GM12878 (cell line): ENCODE results near the gene CCDC88C. TPM values are rescaled to one million over a fixed set of nuclear protein-coding genes. Genes with fewer than 3 reads are reported as not detected.
A peak's percentile ranks its signal among the peaks of the same experiment; 100 is the strongest.

ENCODE experiments used
- ATAC-seq: fragments of 200-7000 bp; cut with Tn5 transposase; 3 replicates; pipeline ENCODE4 v1.9.1; 2020; ENCODE audit warnings: mild to moderate bottlenecking, moderate library complexity
- BruUV-seq: library from RNA; stranded (reverse); fragments of 400-500 nt; replicated peaks from 2 replicates; lab custom pipeline; 2021; lab: Mats Ljungman, UMichigan
- CTCF ChIA-PET: fragments of 300-600 bp; sonication (Branson Sonifier 250); formaldehyde crosslinking; extraction: SDS; loops from one replicate; lab custom pipeline; 2021; ENCODE audit warnings: inconsistent platforms; lab: Yijun Ruan, JAX
- POLR2A ChIA-PET: fragments of 350-600 bp; formaldehyde crosslinking; extraction: SDS; loops from one replicate; lab custom pipeline; 2021; ENCODE audit warnings: inconsistent platforms; lab: Charles Lee
- RAD21 ChIA-PET: fragments of 300-600 bp; sonication (Branson Sonifier 250); formaldehyde crosslinking; loops from one replicate; lab custom pipeline; 2023; ENCODE audit warnings: antibody characterized with exemption; ENCODE audit not compliant: unreplicated experiment; lab: Charles Lee
- SMC1A ChIA-PET: fragments of 300-600 bp; sonication (Branson Sonifier 250); formaldehyde crosslinking; loops from one replicate; lab custom pipeline; 2023; ENCODE audit not compliant: unreplicated experiment, uncharacterized antibody; lab: Charles Lee
- DNase-seq: peaks from one replicate; pipeline ENCODE4 v3.0.0-alpha.2; 2011; ENCODE audit warnings: low read depth, low spot score
- FAIRE-seq: peaks from 3 replicates; lab custom pipeline; 2011; peaks lifted over from hg19 to GRCh38; lab: Jason Lieb, UNC
- H2AFZ ChIP-seq: 2 replicates; pipeline ENCODE4 v1.6.0; 2011; ENCODE audit warnings: low read depth, low read length, control low read depth; ENCODE audit not compliant: control insufficient read depth
- H3K27ac ChIP-seq: 2 replicates; pipeline ENCODE4 v1.5.1; 2011; ENCODE audit warnings: control low read depth; ENCODE audit not compliant: control insufficient read depth, insufficient read depth
- H3K27me3 ChIP-seq, 2 experiments: replicated peaks in 1 of 2; 2 replicates each; pipeline versions ENCODE4 v1.6.0 to v1.6.1; 2011; ENCODE audit warnings: low read length in 1 of 2; ENCODE audit not compliant: control insufficient read depth in 2 of 2, insufficient read depth in 2 of 2
- H3K36me3 ChIP-seq, 2 experiments: 2 replicates each; pipeline ENCODE4 v1.5.1; 2011; ENCODE audit warnings: low read length in 1 of 2; ENCODE audit not compliant: control insufficient read depth in 2 of 2, insufficient read depth in 2 of 2
- H3K4me1 ChIP-seq: 2 replicates; pipeline ENCODE4 v1.6.1; 2011; ENCODE audit warnings: mild to moderate bottlenecking, low read length, moderate library complexity, mixed read lengths; ENCODE audit not compliant: control insufficient read depth, insufficient read depth
- H3K4me2 ChIP-seq: 2 replicates; pipeline ENCODE4 v1.6.0; 2011; ENCODE audit warnings: control low read depth; ENCODE audit not compliant: control insufficient read depth, insufficient read depth
- H3K4me3 ChIP-seq: fragments of 200-600 bp; sonication (generic); 2 replicates; pipeline ENCODE4 v1.5.1; 2016
- H3K79me2 ChIP-seq: 2 replicates; pipeline ENCODE4 v1.6.0; 2011; ENCODE audit warnings: low read length; ENCODE audit not compliant: control insufficient read depth, insufficient read depth
- H3K9ac ChIP-seq: 2 replicates; pipeline ENCODE4 v1.8.0; 2011; ENCODE audit warnings: low read length, control low read depth, mixed read lengths; ENCODE audit not compliant: control insufficient read depth, insufficient read depth
- H3K9me3 ChIP-seq: replicated peaks from 3 replicates; pipeline ENCODE4 v1.5.1; 2011; ENCODE audit warnings: mild to moderate bottlenecking, low read length; ENCODE audit not compliant: control insufficient read depth, insufficient read depth
- H4K20me1 ChIP-seq: 2 replicates; pipeline ENCODE4 v1.6.0; 2011; ENCODE audit not compliant: control insufficient read depth, insufficient read depth
- E2F8 ChIP-seq: fragments of 450-650 bp; IDR thresholded peaks from 2 replicates; pipeline ENCODE4 v1.6.1; 2018; ENCODE audit warnings: mild to moderate bottlenecking, low read depth, moderate library complexity; ENCODE audit not compliant: partially characterized antibody
- GABPA ChIP-seq: IDR thresholded peaks from 2 replicates; pipeline ENCODE4 v1.6.1; 2014; ENCODE audit warnings: antibody characterized with exemption, low read depth, mild to moderate bottlenecking, inconsistent platforms
- MEF2B ChIP-seq: fragments of 450-650 bp; IDR thresholded peaks from 2 replicates; pipeline ENCODE4 v1.6.1; 2018; ENCODE audit warnings: mild to moderate bottlenecking, moderate library complexity; ENCODE audit not compliant: partially characterized antibody, poor library complexity, severe bottlenecking
- NFIC ChIP-seq: IDR thresholded peaks from 2 replicates; pipeline ENCODE4 v1.6.1; 2012; ENCODE audit warnings: low read depth, mild to moderate bottlenecking, inconsistent platforms, low read length, moderate library complexity
- PAX5 ChIP-seq: IDR thresholded peaks from 2 replicates; pipeline ENCODE4 v1.6.1; 2011; ENCODE audit warnings: low read depth, low read length, borderline replicate concordance
- ZNF217 ChIP-seq: fragments of 450-650 bp; IDR thresholded peaks from 2 replicates; pipeline ENCODE4 v1.6.1; 2017; ENCODE audit warnings: antibody characterized with exemption, mild to moderate bottlenecking
- ZNF384 ChIP-seq: IDR thresholded peaks from 2 replicates; pipeline ENCODE4 v1.6.1; 2012; ENCODE audit warnings: low read depth, mild to moderate bottlenecking, low read length, improper control_type of control experiment, borderline replicate concordance
- WGBS: methylation state at CpG from one replicate; pipeline ENCODE4 v1.1.6; 2016; ENCODE audit warnings: low lambda C conversion rate; ENCODE audit not compliant: insufficient replicate concordance, insufficient coverage; ENCODE audit errors: missing lambda C conversion rate; 5-methylcytosine and 5-hydroxymethylcytosine counted together
- in situ Hi-C: fragments of 300-500 bp; cut with MboI; formaldehyde crosslinking; loops from 9 replicates; pipeline ENCODE4 v1.14.3; 2018; ENCODE audit warnings: mixed read lengths
- intact Hi-C: fragments of 100-400 bp; cut with micrococcal nuclease; formaldehyde crosslinking; loops from one replicate; pipeline ENCODE4 v1.14.2; 2022; ENCODE audit not compliant: unreplicated experiment
- polyA plus RNA-seq, 11 experiments: library from polyadenylated mRNA; depleted of rRNA in 4 of 11; unstranded in 6 of 11; stranded (reverse) in 5 of 11; fragments of >200 nt; fragmentation: Nextera tagmentation in 4 of 11; fragmentation: Illumina TruSeq in 1 of 11; extraction: Ambion mirVana in 4 of 11; extraction: Trizol in 1 of 11; gene quantifications; 1 replicate in 1 of 11; 2 replicates in 10 of 11; pipeline versions ENCODE4 v1.2.1 to v1.2.3, GENCODE V29; 2011 to 2016; ENCODE audit warnings: inconsistent platforms in 2 of 11, missing spikeins in 2 of 11, low read depth in 1 of 11
- total RNA-seq, 4 experiments: library from RNA; depleted of rRNA in 3 of 4; stranded (reverse); fragments of >200 nt in 3 of 4; fragmentation: Illumina TruSeq in 1 of 4; extraction: Trizol in 1 of 4; gene quantifications; 2 replicates each; pipeline versions ENCODE4 v1.2.1 to v1.2.3, GENCODE V29; 2013 to 2021
- TF ChIP-seq, protein P1 (sequence below): fragments of 450-650 bp; IDR thresholded peaks from 2 replicates; pipeline ENCODE4 v1.6.1; 2017; ENCODE audit warnings: mild to moderate bottlenecking, moderate library complexity
- TF ChIP-seq, protein P2 (sequence below): fragments of 450-650 bp; IDR thresholded peaks from 2 replicates; pipeline ENCODE4 v1.6.1; 2017; ENCODE audit warnings: low read depth, mild to moderate bottlenecking, moderate library complexity
- TF ChIP-seq, protein P3 (sequence below): fragments of 450-650 bp; IDR thresholded peaks from 2 replicates; pipeline ENCODE4 v1.6.1; 2017; ENCODE audit warnings: mild to moderate bottlenecking

CCDC88C gene
- total and polyA plus RNA-seq, 10 of the 15 experiments (the other 5 are each of a cell fraction or from before 2014, with no cell fraction given) = 4.0 to 79.6 (median 36.6) TPM

DNA sequence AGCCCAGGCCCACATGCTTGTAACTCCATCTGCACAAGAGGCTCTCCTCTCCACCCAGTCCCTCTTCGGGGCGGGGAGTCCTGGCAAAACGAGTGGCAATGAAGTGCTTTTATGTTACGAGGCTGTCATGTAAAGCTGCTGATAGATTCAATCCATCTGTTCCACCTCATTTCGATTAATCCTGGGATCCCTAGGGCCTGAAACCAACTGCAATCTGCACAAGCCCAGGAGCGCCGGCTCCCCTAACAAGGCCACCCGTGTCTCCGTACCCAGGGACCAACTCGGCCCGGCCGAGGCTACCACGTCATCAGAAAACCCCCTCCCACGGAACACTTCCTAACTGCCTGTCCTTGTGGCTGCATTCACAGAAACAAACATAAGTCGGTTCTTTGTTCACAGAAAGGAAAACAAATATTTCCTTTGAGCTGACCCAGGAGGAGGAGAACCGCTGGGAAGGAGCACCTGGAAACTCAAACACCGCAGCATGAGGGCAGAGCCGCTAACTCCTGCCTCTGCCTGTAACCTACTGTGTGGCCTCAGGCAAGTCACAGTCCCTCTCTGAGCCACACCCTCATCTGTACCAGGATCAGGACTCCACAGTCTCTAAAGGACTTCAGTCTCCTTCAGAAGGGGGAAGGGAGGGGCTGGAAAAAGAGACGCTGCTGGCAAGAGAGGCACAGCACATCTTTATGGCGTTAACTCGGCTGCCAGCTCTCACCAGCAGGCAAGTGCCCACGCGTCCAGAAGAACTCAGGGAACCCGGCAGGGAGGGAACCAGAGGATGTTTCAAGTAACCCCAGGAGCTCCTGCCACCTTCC is 47.8 kb downstream of the CCDC88C start:
- no peaks in the 10 kb centered on the region for H4K20me1 ChIP-seq
- ATAC-seq = no peak
- H2AFZ ChIP-seq = no peak overlapping the region
- intact Hi-C loops = no loop called here
- peak overlapping the region; percentile 99 for H3K27ac ChIP-seq
- RAD21 ChIA-PET = interaction anchor here (7.7 to 9.2 kb wide), 3 partner anchors 14 to 45 kb away, joined by 73 to 104 read pairs (median 79); partner anchors contain the start of gene CCDC88C
- DNase-seq = no peak
- H3K4me2 ChIP-seq = peak overlapping the region; percentile 39
- H3K4me3 ChIP-seq = peak overlapping the region; percentile 21; the same call in 1 of the 2 replicates
- no peaks in the 10 kb centered on the region for H3K27me3 ChIP-seq
- WGBS = 36% methylated on average over 24 of the region's 24 CpGs
- H3K9ac ChIP-seq = peak overlapping the region; percentile 11
- FAIRE-seq = no peak
- in situ Hi-C loops = loop anchor here (25.0 kb wide), 1 partner anchor 1392 kb away; no protein-coding TSS in a partner anchor
- SMC1A ChIA-PET = interaction anchor here (1.2 to 22.7 kb wide), 4 partner anchors 18 to 47 kb away, joined by 3 to 349 read pairs (median 130); partner anchors contain the start of gene CCDC88C
- no TSS peak for BruUV-seq
- CTCF ChIA-PET = interaction anchor here (1.0 to 6.0 kb wide), 5 partner anchors 14 to 45 kb away, joined by 3 to 48 read pairs (median 38); no protein-coding TSS in a partner anchor
- POLR2A ChIA-PET = interaction anchor here (0.7 to 1.5 kb wide), 3 partner anchors 14 to 30 kb away, joined by 3 to 6 read pairs (median 3); no protein-coding TSS in a partner anchor
- H3K9me3 ChIP-seq = no peaks in the 10 kb centered on the region
- peaks cover 96% of the 10 kb centered on the region for H3K79me2 ChIP-seq
- H3K4me1 ChIP-seq = peaks cover 97% of the 10 kb centered on the region
- peaks cover 0 to 21% of the 10 kb centered on the region in 2 experiments; a peak in 3 of 4 replicates for H3K36me3 ChIP-seq
- TF ChIP-seq, protein P1, sequence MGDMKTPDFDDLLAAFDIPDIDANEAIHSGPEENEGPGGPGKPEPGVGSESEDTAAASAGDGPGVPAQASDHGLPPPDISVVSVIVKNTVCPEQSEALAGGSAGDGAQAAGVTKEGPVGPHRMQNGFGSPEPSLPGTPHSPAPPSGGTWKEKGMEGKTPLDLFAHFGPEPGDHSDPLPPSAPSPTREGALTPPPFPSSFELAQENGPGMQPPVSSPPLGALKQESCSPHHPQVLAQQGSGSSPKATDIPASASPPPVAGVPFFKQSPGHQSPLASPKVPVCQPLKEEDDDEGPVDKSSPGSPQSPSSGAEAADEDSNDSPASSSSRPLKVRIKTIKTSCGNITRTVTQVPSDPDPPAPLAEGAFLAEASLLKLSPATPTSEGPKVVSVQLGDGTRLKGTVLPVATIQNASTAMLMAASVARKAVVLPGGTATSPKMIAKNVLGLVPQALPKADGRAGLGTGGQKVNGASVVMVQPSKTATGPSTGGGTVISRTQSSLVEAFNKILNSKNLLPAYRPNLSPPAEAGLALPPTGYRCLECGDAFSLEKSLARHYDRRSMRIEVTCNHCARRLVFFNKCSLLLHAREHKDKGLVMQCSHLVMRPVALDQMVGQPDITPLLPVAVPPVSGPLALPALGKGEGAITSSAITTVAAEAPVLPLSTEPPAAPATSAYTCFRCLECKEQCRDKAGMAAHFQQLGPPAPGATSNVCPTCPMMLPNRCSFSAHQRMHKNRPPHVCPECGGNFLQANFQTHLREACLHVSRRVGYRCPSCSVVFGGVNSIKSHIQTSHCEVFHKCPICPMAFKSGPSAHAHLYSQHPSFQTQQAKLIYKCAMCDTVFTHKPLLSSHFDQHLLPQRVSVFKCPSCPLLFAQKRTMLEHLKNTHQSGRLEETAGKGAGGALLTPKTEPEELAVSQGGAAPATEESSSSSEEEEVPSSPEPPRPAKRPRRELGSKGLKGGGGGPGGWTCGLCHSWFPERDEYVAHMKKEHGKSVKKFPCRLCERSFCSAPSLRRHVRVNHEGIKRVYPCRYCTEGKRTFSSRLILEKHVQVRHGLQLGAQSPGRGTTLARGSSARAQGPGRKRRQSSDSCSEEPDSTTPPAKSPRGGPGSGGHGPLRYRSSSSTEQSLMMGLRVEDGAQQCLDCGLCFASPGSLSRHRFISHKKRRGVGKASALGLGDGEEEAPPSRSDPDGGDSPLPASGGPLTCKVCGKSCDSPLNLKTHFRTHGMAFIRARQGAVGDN = peak; percentile 42; the same call in 1 of the 2 replicates
- TF ChIP-seq ZNF384 (no peak), PAX5 (0 out of 2 replicates have a peak, but pooled peaks have one; percentile 53), ZNF217 (0 out of 2 replicates have a peak, but pooled peaks have one; percentile 49), NFIC (no peak), MEF2B (peak; percentile 15), E2F8 (no peak), GABPA (no peak)
- TF ChIP-seq, protein P2, sequence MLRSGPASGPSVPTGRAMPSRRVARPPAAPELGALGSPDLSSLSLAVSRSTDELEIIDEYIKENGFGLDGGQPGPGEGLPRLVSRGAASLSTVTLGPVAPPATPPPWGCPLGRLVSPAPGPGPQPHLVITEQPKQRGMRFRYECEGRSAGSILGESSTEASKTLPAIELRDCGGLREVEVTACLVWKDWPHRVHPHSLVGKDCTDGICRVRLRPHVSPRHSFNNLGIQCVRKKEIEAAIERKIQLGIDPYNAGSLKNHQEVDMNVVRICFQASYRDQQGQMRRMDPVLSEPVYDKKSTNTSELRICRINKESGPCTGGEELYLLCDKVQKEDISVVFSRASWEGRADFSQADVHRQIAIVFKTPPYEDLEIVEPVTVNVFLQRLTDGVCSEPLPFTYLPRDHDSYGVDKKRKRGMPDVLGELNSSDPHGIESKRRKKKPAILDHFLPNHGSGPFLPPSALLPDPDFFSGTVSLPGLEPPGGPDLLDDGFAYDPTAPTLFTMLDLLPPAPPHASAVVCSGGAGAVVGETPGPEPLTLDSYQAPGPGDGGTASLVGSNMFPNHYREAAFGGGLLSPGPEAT = peak; percentile 72
- TF ChIP-seq, protein P3, sequence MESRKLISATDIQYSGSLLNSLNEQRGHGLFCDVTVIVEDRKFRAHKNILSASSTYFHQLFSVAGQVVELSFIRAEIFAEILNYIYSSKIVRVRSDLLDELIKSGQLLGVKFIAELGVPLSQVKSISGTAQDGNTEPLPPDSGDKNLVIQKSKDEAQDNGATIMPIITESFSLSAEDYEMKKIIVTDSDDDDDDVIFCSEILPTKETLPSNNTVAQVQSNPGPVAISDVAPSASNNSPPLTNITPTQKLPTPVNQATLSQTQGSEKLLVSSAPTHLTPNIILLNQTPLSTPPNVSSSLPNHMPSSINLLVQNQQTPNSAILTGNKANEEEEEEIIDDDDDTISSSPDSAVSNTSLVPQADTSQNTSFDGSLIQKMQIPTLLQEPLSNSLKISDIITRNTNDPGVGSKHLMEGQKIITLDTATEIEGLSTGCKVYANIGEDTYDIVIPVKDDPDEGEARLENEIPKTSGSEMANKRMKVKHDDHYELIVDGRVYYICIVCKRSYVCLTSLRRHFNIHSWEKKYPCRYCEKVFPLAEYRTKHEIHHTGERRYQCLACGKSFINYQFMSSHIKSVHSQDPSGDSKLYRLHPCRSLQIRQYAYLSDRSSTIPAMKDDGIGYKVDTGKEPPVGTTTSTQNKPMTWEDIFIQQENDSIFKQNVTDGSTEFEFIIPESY = peak; percentile 65; the same call in 1 of the 2 replicates
